NCI-H1092 (cell line): ENCODE results near the gene RALY.

Experiments
- DNase-seq: peaks from one replicate; lab custom pipeline; 2025; lab: John Stamatoyannopoulos, UW

Gene RALY

GRCh38 chr20:33986560-33987216 lies 7.0 kb upstream of the RALY start:
- DNase-seq = no peak

- DNase-seq = no peak
These were observed 3.6 kb upstream of the RALY start for GRCh38 chr20:33990075-33990474.

GRCh38 chr20:33991502-33991901 lies 2.2 kb upstream of the RALY start:
- no peak for DNase-seq

GRCh38 chr20:33992145-33992922 lies 1.4 kb upstream of the RALY start:
- DNase-seq = no peak

GRCh38 chr20:33992923-33993575 lies 662 bp upstream of the RALY start:
- DNase-seq = peak; percentile 100

GRCh38 chr20:33994222-33994913 lies 657 bp downstream of the RALY start:
- DNase-seq = peak; percentile 50

- no peak for DNase-seq
These were observed 1.5 kb downstream of the RALY start for GRCh38 chr20:33995053-33995831.

- DNase-seq = no peak
These were observed 5.4 kb downstream of the RALY start for GRCh38 chr20:33999025-33999649.

GRCh38 chr20:34001378-34001777 lies 7.7 kb downstream of the RALY start:
- no peak for DNase-seq

- DNase-seq = no peak
These were observed 10.5 kb downstream of the RALY start for GRCh38 chr20:34004227-34004626.

- DNase-seq = no peak
These were observed 11.2 kb downstream of the RALY start for GRCh38 chr20:34004790-34005457.

GRCh38 chr20:34006619-34007018 lies 12.9 kb downstream of the RALY start:
- DNase-seq = no peak

- no peak for DNase-seq
These were observed 14.8 kb downstream of the RALY start for GRCh38 chr20:34008477-34008876.

- no peak for DNase-seq
These were observed 16.8 kb downstream of the RALY start for GRCh38 chr20:34010405-34010931.

- no peak for DNase-seq
These were observed 17.6 kb downstream of the RALY start for GRCh38 chr20:34011275-34011674.

- no peak for DNase-seq
These were observed 18.6 kb downstream of the RALY start for GRCh38 chr20:34012330-34012729.

- no peak for DNase-seq
These were observed 19.0 kb downstream of the RALY start for GRCh38 chr20:34012735-34013134.

- no peak for DNase-seq
These were observed 19.8 kb downstream of the RALY start for GRCh38 chr20:34013554-34013953.

- DNase-seq = no peak
These were observed 21.2 kb downstream of the RALY start for GRCh38 chr20:34014878-34015277.
